Measurements from ENCODE around the gene BANF2.

- no peak for TF ChIP-seq CTCF (IDR thresholded peaks at IDR 0.05; ENCODE audit: poor library complexity, severe bottlenecking)
- TF ChIP-seq REST (IDR thresholded peaks at IDR 0.05; ENCODE audit: borderline replicate concordance), result no peak
- TF ChIP-seq EP300 (conservative IDR thresholded peaks at IDR 0.05; ENCODE audit: poor library complexity, severe bottlenecking), result no peak
- TF ChIP-seq POLR2AphosphoS5 (IDR thresholded peaks at IDR 0.05), result no peak
- no peak for TF ChIP-seq TAF1 (IDR thresholded peaks at IDR 0.05; ENCODE audit: low read depth)
- no peak for TF ChIP-seq SMC3 (conservative IDR thresholded peaks at IDR 0.05; ENCODE audit: poor library complexity)
Observed at GRCh38 chr20:17753516-17753915, 53.8 kb downstream of the BANF2 start.

Measured in neural cell (in vitro differentiated cells).